NCI-H524 (cell line): Measurements from ENCODE around the gene PEX3.
"Not testable (repeated sequence)": the region's sequence is repeated elsewhere in the genome, so short reads cannot be mapped to it uniquely, and the experiment has no call there.

Source experiments
- DNase-seq, 2 experiments: peaks; one replicate each; lab custom pipeline; 2025; lab: John Stamatoyannopoulos, UW

The PEX3 gene

GRCh38 chr6:143447865-143448264 is 2.7 kb upstream of the PEX3 start:
- DNase-seq = not testable (repeated sequence)

- DNase-seq = no peak
Measured at GRCh38 chr6:143449082-143449713, 1.4 kb upstream of the PEX3 start.

GRCh38 chr6:143449714-143450452 is 722 bp upstream of the PEX3 start:
- DNase-seq = peak; percentile 29 to 46

- no peak for DNase-seq
Measured at GRCh38 chr6:143451531-143451930, 926 bp downstream of the PEX3 start.

GRCh38 chr6:143457563-143458359 is 7.2 kb downstream of the PEX3 start:
- DNase-seq = no peak

- no peak for DNase-seq
Measured at GRCh38 chr6:143465546-143465945, 14.9 kb downstream of the PEX3 start.

- DNase-seq = no peak
Measured at GRCh38 chr6:143468026-143468425, 17.4 kb downstream of the PEX3 start.

GRCh38 chr6:143468823-143469222 is 18.2 kb downstream of the PEX3 start:
- DNase-seq = not testable (repeated sequence)

- DNase-seq = no peak
Measured at GRCh38 chr6:143471822-143472221, 21.2 kb downstream of the PEX3 start.

GRCh38 chr6:143476545-143476944 is 25.9 kb downstream of the PEX3 start:
- DNase-seq = no peak

- DNase-seq = no peak
Measured at GRCh38 chr6:143478479-143479062, 28.0 kb downstream of the PEX3 start.

- no peak for DNase-seq
Measured at GRCh38 chr6:143482593-143482992, 32.0 kb downstream of the PEX3 start.

- DNase-seq = no peak
Measured at GRCh38 chr6:143485967-143486366, 35.4 kb downstream of the PEX3 start.

- no peak for DNase-seq
Measured at GRCh38 chr6:143486752-143487151, 36.1 kb downstream of the PEX3 start.

- no peak for DNase-seq
Measured at GRCh38 chr6:143490244-143490643, 39.6 kb downstream of the PEX3 start.

GRCh38 chr6:143490775-143491174 is 40.2 kb downstream of the PEX3 start:
- no peak for DNase-seq

GRCh38 chr6:143496974-143497373 is 46.4 kb downstream of the PEX3 start:
- DNase-seq = no peak

GRCh38 chr6:143498428-143498827 is 47.8 kb downstream of the PEX3 start:
- DNase-seq = no peak

GRCh38 chr6:143501851-143502250 is 51.2 kb downstream of the PEX3 start:
- no peak for DNase-seq

- no peak for DNase-seq
Measured at GRCh38 chr6:143504369-143504768, 53.8 kb downstream of the PEX3 start.

GRCh38 chr6:143505111-143505510 is 54.5 kb downstream of the PEX3 start:
- DNase-seq = no peak

- no peak for DNase-seq
Measured at GRCh38 chr6:143505537-143505936, 54.9 kb downstream of the PEX3 start.

GRCh38 chr6:143506199-143506598 is 55.6 kb downstream of the PEX3 start:
- no peak for DNase-seq
